Thyroid gland (tissue), 4 donors: ENCODE results near the gene DMD.

ENCODE experiments used
- CTCF ChIP-seq, 6 experiments: fragments of 200-600 bp in 3 of 6; fragments of 450-650 bp in 3 of 6; sonication (generic) in 3 of 6; IDR thresholded peaks; one replicate each; pipeline ENCODE4 v1.5.1; 2016 to 2019; ENCODE audit warnings: antibody characterized with exemption in 6 of 6, mild to moderate bottlenecking in 2 of 6, inconsistent platforms in 1 of 6, moderate library complexity in 1 of 6
- POLR2A ChIP-seq, 2 donors: fragments of 450-650 bp; IDR thresholded peaks; one replicate each; pipeline ENCODE4 v1.6.1; 2017; ENCODE audit warnings: antibody characterized with exemption in 2 of 2, mild to moderate bottlenecking in 2 of 2, moderate library complexity in 1 of 2

- TF ChIP-seq CTCF (IDR thresholded peaks at IDR 0.05) (no peak), POLR2A (IDR thresholded peaks at IDR 0.05) (no peak)
Measured at GRCh38 chrX:31606771-31607170, 1604.6 kb downstream of the DMD start.
